Measurements from ENCODE around the gene PMFBP1.

The PMFBP1 gene

DNA sequence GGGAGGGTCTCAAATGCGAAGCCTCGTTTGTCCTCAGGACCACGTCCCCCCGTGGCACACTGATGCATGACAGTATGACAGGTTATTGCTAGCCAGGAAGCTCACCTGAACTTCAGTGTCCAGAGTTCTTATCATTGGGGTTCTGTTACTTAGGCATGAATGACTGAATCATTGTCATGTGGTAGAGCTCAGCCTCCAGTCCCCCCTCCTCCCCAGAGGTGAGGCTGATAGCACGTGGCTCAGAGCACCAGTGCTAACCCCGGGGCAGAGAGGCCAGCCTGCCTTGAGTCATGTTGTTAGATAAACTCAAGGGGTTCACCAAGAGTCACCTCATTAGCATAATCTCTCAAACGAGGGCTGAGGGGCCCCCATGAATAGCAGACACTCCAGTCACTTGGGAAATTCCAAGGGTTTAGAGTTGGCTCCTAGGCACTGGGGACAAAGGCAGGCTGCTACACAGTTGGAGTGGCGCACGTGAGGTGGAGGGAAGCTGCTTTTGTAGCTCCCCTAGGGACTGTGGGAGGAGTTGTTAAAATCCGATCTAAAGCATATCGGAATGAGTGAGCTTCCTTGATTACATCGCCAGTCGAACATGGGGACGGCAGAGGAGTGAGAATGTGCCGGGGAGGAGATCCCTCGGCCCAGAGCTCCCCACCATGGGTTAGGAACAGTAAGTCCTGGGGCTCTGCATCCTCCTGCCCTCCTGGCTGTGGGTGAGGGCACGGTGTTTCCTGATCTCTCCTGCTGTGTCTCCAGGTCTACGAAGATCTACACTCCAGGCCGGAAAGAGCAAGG is 60.1 kb downstream of the PMFBP1 start:
- in situ Hi-C loops (cut with HindIII; ENCODE audit: low pct_ligation_motif_present, low pct_unique_long_range_greater_than_20kb, low sequenced_read_pairs): no loop called here
- no peak for DNase-seq

DNA sequence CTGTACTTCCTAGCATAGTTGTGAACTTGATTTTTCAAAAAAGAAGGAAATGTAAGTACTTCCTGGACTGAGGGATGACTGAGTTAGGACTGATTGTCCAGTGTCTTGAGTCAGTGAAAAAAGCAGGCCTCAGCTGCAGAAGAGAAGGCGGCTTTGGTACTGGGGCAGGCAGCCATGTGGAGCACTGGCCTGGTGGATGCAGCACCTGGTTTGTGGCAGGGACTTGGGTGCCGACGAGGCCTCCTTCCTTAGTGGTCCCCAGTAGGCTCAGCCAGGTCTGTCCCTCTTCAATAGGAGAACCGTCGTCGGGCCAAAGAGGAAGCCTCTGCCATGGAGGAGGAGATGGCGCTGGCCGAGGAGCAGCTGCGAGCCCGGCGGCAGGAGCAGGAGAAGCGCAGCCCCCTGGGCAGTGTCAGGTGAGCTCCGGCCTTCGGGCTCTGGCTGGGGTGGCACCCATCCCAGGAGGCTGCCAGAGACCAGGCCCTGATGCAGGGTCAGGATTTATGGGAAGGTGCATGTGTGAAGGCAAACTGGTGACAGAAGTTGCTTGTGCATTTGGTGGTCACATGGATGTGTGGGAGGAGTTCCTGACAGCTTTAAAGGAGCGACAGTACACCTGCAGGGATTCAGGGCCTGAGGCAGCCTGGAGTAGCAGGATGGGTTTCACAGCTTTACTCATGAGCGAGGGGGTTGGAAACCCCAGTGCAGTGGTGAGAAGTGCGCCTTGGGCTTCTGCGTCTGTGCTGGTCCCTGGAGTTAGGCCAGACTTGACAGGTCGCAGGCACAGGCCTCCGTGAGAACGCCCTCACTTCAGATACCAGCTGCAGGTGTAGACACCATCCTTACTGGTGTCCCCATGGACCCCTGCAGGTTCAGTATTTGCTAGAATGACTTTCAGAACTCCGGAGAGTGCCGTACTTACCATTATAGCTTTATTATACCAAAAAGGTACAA is 61.0 kb downstream of the PMFBP1 start:
- in situ Hi-C loops (cut with HindIII; ENCODE audit: low pct_ligation_motif_present, low pct_unique_long_range_greater_than_20kb, low sequenced_read_pairs): no loop called here
- no peak for DNase-seq

DNA sequence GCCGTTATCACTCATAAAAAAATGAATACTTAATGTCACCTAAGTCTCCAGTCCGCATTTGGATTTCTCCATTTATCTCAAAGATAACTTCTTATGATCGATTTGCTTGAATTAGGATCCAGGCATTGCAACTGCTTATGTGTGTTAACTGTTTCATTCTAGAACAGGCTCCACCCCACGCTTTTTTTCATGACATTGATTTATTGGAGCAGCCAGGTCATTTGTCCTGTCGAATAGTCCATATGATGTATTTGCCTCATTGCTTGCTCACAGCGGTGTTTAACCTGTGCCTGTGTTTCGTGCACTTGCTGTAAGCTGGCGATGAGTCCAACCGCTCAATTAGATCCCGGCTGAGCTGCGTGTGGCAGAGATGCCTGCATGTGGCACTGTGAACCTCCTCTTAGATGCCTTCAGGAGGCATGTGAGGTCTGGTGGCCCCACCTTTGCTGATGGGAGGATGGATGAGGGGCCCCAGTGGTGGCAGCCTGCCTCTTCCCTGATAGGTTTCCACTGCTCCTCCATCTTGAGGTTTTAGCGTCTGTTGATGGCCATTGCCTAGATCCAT is 61.9 kb downstream of the PMFBP1 start:
- DNase-seq: no peak
- in situ Hi-C loops (cut with HindIII; ENCODE audit: low pct_ligation_motif_present, low pct_unique_long_range_greater_than_20kb, low sequenced_read_pairs): no loop called here

DNA sequence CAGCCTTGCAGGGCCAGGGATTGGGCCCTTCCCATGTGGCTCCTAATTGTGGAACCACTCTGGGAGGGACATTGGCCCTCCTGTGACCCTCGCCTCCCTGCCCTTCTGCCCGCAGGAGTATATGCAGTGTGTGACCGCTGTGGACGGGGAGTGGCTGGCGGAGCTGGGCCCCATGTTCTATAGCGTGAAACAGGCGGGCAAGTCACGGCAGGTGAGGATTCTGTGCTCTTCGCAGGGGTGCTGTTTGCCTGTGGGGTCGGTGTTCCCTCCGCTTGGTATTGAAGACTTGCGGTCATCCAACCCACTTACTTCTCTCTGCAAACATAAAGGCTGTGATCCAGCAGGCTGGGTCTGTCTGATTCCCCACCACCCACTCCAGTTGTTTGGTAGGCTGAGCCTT is 62.7 kb downstream of the PMFBP1 start:
- DNase-seq: no peak
- in situ Hi-C loops (cut with HindIII; ENCODE audit: low pct_ligation_motif_present, low pct_unique_long_range_greater_than_20kb, low sequenced_read_pairs): no loop called here

DNA sequence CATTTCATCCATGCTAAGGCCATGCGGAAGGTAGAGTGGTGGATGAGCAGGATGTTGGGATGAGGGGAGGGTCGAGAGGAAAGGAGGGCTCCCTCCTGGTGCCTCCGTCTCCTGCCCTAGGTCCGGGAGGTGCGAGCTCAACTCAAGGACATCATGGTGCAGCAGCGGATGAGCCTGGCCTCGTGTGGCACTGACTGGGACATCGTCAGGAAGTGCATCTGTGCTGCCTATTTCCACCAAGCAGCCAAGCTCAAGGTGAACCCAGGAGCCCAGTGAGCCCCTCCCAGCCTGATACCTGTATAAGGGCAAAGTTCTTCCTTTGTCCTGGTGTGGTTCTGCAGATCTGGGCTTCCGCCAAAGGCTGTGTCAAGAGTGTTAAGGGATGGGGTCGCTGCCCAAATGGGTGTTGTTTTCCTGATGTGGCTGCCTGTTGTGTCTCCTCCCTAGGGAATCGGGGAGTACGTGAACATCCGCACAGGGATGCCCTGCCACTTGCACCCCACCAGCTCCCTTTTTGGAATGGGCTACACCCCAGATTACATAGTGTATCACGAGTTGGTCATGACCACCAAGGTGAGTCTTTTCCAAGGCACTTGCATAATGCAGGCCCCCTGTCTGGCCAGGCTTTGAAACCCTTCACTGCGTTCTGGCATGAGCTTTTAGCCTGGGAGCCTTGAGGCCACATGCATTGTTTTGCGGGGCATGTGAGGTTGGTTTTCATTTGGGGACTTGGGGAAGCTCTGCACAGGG is 63.4 kb downstream of the PMFBP1 start:
- in situ Hi-C loops (cut with HindIII; ENCODE audit: low pct_ligation_motif_present, low pct_unique_long_range_greater_than_20kb, low sequenced_read_pairs): no loop called here
- no peak for DNase-seq

DNA sequence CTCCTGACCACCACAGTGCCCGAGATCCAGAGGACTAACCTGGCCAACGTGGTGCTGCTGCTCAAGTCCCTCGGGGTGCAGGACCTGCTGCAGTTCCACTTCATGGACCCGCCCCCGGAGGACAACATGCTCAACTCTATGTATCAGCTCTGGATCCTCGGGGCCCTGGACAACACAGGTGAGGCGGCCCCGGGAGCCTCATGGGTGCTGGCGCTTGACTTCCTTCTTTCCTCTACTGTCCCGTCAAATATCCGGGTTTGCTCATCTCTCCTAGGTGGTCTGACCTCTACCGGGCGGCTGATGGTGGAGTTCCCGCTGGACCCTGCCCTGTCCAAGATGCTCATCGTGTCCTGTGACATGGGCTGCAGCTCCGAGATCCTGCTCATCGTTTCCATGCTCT is 64.6 kb downstream of the PMFBP1 start:
- in situ Hi-C loops (cut with HindIII; ENCODE audit: low pct_ligation_motif_present, low pct_unique_long_range_greater_than_20kb, low sequenced_read_pairs): no loop called here

DNA sequence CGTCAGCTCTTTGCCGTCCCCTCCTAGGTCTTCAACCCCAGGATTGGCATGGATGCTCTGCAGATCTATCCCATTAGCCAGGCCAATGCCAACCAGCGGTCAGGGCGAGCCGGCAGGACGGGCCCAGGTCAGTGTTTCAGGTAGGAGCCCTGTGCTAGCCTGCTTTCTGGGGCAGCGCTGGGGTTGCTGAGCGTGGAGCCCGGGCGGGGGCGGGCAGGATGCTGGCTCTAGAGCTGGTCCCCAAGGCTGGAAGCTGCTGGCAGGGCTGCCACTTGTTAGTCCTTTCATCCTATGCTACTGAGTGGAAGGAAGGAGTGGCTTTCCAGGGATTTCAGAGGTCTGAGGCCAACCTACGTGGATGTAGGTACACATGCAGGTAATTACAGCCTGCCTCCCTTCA is 66.0 kb downstream of the PMFBP1 start:
- no peak for DNase-seq
- in situ Hi-C loops (cut with HindIII; ENCODE audit: low pct_ligation_motif_present, low pct_unique_long_range_greater_than_20kb, low sequenced_read_pairs): no loop called here

More for the DNA sequence above, 64.6 kb downstream of the PMFBP1 start:
- no peak for DNase-seq

DNA sequence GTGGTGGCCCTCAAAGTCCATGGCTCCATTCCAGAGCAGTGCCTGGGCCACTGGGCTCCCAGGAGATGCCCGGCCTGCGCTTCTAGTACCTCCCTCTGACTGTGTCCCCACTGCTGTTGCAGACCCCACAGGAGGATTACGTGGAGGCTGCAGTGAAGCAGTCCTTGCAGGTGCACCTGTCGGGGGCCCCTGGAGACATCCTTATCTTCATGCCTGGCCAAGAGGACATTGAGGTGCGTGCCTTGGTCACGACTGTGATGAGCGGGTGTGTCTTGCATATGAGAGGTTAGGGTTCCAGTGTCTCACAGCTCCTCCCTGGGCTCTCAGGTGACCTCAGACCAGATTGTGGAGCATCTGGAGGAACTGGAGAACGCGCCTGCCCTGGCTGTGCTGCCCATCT is 67.0 kb downstream of the PMFBP1 start:
- in situ Hi-C loops (cut with HindIII; ENCODE audit: low pct_ligation_motif_present, low pct_unique_long_range_greater_than_20kb, low sequenced_read_pairs): no loop called here
- no peak for DNase-seq

DNA sequence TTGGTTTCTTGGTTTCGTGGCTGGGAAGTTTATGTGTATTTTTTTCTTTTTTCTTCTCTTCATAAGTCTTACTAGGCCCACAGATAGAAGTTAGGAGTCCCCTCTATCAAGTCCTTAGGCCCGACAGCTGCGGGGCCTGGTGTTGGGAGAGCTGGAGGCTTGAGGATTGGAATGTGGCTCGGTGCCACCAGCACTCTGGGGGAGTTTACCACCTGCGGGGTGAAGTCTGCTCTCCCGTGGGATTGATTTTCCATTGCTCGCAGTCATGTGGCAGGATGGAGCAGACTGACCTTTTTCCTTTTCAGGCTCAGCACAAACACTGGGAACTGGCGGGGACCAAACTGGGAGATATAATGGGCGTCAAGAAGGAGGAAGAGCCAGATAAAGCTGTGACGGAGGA is 70.8 kb downstream of the PMFBP1 start:
- no peak for DNase-seq
- in situ Hi-C loops (cut with HindIII; ENCODE audit: low pct_ligation_motif_present, low pct_unique_long_range_greater_than_20kb, low sequenced_read_pairs): no loop called here

DNA sequence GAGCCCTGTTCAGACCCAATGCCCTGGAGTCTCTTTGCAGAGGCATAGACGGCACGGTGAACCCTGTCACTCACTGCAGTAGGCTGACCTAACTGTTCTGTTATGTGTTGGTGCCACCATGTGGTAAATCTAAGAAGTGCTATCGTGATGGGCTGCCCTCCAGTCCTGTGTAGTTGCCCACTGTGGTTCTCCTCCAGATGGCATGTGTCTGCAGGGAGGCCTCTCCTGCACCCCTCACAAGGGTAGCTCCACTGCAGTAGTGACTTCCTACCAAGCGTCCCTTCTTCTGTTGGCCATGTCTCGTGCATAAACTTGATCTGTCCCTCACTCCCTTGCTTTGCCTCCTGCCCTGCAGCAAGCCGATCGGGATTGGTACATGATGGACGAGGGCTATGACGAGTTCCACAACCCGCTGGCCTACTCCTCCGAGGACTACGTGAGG is 72.6 kb downstream of the PMFBP1 start:
- in situ Hi-C loops (cut with HindIII; ENCODE audit: low pct_ligation_motif_present, low pct_unique_long_range_greater_than_20kb, low sequenced_read_pairs): no loop called here
- DNase-seq: peak; percentile 77

DNA sequence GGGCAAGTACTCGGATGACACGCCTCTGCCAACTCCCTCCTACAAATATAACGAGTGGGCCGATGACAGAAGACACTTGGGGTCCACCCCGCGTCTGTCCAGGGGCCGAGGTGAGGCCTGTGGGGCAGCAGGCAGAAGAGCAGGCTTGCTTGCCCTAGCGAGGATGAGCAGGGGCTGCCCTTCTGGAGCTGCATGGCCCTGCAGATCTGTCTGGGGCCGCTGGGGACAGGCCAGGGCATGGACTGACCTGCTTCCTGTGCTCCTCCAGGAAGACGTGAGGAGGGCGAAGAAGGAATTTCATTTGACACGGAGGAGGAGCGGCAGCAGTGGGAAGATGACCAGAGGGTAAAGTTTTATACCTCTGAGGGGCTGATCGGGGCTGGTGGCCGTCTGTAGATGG is 73.0 kb downstream of the PMFBP1 start:
- in situ Hi-C loops (cut with HindIII; ENCODE audit: low pct_ligation_motif_present, low pct_unique_long_range_greater_than_20kb, low sequenced_read_pairs): no loop called here
- DNase-seq: no peak

DNA sequence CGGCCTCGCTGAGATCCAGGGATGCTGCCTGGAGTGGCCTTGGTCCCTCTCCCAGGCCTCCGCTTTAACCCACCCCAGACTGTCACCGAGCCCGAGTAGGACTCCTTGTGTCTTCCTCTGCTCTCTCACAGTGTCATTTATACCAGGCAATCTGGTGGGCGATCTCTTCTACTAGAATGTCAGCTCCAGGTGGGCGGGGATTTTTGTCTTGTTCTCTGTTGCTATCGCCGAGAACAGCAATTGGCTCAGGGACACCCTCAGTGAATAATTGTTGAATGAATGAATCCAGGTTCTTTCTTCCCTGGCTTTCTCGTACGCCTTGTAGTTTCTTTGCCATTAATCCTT is 77.7 kb downstream of the PMFBP1 start:
- in situ Hi-C loops (cut with HindIII; ENCODE audit: low pct_ligation_motif_present, low pct_unique_long_range_greater_than_20kb, low sequenced_read_pairs): no loop called here
- peak; percentile 25 for DNase-seq

DNA sequence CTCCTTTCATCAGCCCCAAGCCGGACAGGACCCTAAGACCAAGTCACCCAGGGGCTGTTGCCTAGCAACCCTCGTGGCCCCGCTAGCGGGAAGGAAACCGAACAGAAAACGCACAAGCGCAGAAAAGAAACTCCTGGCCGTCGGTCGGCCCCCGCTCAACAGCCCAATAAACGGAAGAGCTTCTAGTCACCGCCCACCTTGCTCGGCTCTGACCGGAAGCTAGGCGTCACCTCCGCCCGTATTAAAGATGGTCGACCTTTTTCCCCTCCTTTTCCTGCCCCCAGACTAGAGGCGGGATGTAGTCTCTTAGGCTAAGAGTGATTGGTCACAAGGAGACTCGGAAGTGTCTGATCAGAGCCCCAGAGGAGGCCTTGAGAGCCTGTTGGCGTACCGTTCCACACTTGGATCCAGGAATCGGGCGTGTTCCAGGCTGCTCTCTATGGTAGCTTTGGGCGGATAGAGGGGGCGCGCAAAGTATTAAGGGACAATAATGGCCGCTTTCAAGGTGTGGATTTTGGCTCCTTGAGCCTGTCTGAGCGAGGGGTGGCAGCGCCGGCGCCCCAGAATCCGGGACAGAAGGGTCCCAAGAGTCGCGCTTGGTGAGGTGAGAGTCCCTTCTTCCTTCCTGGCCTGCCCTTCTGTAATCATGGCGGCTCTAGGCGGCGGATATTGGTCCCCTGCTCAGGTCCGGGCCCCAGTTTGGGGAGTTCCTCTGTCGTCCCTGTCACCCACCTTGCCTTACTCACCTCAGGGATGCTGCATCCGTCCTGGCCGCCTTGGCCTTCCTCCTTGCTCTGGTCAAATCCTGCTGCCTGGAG is 78.3 kb downstream of the PMFBP1 start, which contains the start of the genes DHX38 and TXNL4B:
Gene DHX38, plus strand, starts transcription at position 400 of the 818 bp plus-strand sequence. CDS start 2,311 bp downstream, outside the sequence.
Gene TXNL4B, minus strand, starts transcription at position 173 of the 818 bp plus-strand sequence. CDS start 2,871 bp downstream, outside the sequence.
- in situ Hi-C loops (cut with HindIII; ENCODE audit: low pct_ligation_motif_present, low pct_unique_long_range_greater_than_20kb, low sequenced_read_pairs): no loop called here
- peak; percentile 100 for DNase-seq

DNA sequence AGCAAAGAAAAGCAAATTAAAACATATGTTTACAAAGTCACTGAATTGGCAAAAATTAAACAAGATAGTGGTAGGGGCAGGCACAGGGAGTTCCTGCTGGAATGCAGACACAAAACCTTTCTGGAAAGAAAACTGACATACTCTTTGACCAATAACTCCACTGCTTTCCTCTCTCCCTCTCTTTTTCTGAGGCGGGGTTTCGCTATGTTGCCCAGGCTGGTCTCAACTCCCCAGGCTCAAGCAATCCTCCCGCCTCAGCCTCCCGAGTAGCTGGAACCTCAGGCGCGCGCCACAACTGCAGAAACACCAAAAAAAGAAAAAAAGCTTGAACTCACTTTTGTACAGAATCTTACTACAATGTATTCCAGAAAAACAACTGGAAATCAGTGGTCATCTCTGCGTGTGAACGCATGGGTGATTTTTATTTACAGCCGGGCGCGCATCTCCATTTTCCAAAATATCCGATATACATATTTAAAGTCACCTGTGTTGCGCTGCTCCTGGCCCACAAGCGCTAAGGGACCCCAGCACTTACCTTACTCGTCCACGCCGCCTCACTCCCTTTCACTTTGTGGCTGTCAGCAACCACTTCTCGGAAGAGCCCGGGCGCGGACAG is 79.0 kb downstream of the PMFBP1 start:
- DNase-seq: peak; percentile 75
- in situ Hi-C loops (cut with HindIII; ENCODE audit: low pct_ligation_motif_present, low pct_unique_long_range_greater_than_20kb, low sequenced_read_pairs): no loop called here

DNA sequence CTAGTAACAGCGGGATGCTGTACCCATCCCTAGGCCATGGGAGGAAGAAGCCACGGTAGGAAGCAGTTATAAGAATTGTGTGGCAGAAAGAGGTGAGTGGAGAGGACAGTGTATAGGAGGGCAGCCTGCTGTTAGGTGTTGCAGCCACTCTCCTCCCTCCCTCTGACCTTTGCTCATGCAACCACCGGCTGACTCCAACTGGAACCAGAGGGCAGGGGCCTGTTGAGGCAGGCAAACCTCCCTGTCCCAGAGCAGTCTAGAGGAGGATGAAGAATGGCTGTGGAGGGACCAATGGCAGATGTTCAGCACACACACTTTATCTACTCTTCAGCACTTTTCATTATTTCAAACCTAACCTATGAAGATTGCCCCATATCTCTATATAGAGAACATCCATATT is 80.7 kb downstream of the PMFBP1 start:
- DNase-seq: no peak
- in situ Hi-C loops (cut with HindIII; ENCODE audit: low pct_ligation_motif_present, low pct_unique_long_range_greater_than_20kb, low sequenced_read_pairs): no loop called here

DNA sequence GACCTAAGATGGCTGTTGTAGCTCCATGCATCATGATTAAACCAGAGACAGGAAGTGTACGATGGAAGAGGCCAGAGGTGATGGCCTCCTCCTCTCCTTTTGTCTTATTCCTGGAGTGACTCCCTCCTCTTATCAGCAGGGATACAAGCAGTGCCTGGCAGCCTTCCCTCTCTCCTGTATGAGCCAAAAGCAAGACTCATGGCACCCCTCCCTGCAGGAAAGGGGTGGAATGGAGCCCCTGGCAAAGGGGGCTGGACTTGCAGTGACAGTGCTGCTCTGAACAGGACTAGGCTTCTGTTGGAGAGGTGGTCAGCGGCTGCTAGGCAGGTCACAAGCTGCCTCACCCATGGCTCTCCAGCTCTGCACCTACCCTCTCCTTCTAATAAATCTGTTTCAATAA is 87.0 kb downstream of the PMFBP1 start:
- in situ Hi-C loops (cut with HindIII; ENCODE audit: low pct_ligation_motif_present, low pct_unique_long_range_greater_than_20kb, low sequenced_read_pairs): no loop called here
- no peak for DNase-seq

DNA sequence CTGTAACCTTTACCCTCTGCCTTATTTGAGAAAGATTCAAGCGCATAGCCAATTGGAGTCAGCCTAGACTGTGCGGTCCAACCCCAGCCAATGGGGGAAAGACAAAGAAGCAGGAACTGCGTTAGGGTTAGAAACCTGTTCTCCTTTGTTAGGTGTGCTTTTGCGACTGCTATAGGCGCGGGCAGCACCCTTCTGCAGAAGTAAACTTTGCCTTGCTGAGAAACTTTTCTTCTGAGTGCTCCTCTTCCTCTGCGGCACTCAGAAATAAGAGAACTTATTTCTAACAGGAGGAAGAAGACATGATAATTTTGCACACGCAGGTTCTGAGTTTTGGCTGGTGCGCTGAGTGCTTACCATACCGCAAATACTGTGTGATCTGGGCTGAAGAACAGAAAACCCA is 87.5 kb downstream of the PMFBP1 start:
- no peak for DNase-seq
- in situ Hi-C loops (cut with HindIII; ENCODE audit: low pct_ligation_motif_present, low pct_unique_long_range_greater_than_20kb, low sequenced_read_pairs): no loop called here
